ENCODE data around the gene TIAM2. TPM values are rescaled to one million over a fixed set of nuclear protein-coding genes. Genes with fewer than 3 reads are reported as not detected.
"Not testable (repeated sequence)": the region's sequence is repeated elsewhere in the genome, so short reads cannot be mapped to it uniquely, and the experiment has no call there.

TIAM2 gene
- total RNA-seq, 1 experiment from 2014 or later: 8.3 TPM

GRCh38 chr6:155014670-155015300 is 19.7 kb downstream of the TIAM2 start:
- no peak for DNase-seq (ENCODE audit: low spot score)
- in situ Hi-C loops (cut with HindIII; ENCODE audit: low sequenced_read_pairs): no loop called here

DNA sequence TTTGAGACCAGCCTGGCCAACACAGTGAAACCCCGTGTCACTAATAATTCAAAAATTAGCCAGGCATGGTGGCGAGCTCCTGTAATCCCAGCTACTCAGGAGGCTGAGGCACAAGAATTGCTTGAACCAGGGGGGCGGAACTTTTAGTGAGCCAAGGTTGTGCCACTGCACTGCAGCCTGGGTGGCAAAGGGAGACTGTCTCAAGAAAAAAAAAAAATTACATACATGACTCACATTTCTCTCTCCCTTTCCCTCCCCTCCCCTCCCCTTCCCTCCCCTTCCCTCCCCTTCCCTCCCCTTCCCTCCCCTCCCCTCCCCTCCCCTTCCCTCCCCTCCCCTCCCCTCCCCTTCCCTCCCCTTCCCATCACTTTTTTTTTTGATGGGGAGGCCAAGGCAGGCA is 23.3 kb downstream of the TIAM2 start:
- in situ Hi-C loops (cut with HindIII; ENCODE audit: low sequenced_read_pairs); DNase-seq (ENCODE audit: low spot score): not testable (repeated sequence)

GRCh38 chr6:155021680-155022079 is 26.6 kb downstream of the TIAM2 start:
- DNase-seq (ENCODE audit: low spot score): no peak
- in situ Hi-C loops (cut with HindIII; ENCODE audit: low sequenced_read_pairs): no loop called here

DNA sequence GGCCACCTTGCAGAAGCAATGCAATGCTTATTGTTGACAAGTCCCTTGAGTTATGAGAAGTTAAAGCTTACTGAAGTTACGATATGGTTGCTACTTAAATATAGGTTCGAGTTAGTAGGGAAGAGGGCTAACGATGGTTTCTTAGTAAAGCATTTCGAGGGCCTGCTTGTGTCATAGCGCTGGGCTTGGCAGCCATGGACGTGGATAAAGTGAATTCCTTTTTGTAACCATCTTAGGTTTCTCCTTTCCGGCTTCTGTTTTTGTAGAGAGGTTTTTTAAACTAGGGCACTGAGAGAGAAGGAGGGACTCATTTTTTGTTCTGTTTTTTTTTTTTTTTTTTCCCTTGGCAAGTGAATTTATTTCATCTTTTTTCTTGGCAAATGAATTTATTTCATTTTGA is 27.6 kb downstream of the TIAM2 start:
- in situ Hi-C loops (cut with HindIII; ENCODE audit: low sequenced_read_pairs): no loop called here

GRCh38 chr6:155023717-155024116 is 28.6 kb downstream of the TIAM2 start:
- in situ Hi-C loops (cut with HindIII; ENCODE audit: low sequenced_read_pairs): no loop called here
- DNase-seq (ENCODE audit: low spot score): no peak

More for the DNA sequence above, 27.6 kb downstream of the TIAM2 start:
- DNase-seq (ENCODE audit: low spot score): no peak

- in situ Hi-C loops (cut with HindIII; ENCODE audit: low sequenced_read_pairs): no loop called here
These were observed 29.4 kb downstream of the TIAM2 start for GRCh38 chr6:155024391-155025027.

GRCh38 chr6:155026022-155026705 is 31.0 kb downstream of the TIAM2 start:
- in situ Hi-C loops (cut with HindIII; ENCODE audit: low sequenced_read_pairs): no loop called here
- no peak for DNase-seq (ENCODE audit: low spot score)

More at GRCh38 chr6:155024391-155025027, 29.4 kb downstream of the TIAM2 start:
- DNase-seq (ENCODE audit: low spot score): peak; percentile 5

- DNase-seq (ENCODE audit: low spot score): no peak
- in situ Hi-C loops (cut with HindIII; ENCODE audit: low sequenced_read_pairs): no loop called here
These were observed 31.6 kb downstream of the TIAM2 start for GRCh38 chr6:155026706-155027045.

DNA sequence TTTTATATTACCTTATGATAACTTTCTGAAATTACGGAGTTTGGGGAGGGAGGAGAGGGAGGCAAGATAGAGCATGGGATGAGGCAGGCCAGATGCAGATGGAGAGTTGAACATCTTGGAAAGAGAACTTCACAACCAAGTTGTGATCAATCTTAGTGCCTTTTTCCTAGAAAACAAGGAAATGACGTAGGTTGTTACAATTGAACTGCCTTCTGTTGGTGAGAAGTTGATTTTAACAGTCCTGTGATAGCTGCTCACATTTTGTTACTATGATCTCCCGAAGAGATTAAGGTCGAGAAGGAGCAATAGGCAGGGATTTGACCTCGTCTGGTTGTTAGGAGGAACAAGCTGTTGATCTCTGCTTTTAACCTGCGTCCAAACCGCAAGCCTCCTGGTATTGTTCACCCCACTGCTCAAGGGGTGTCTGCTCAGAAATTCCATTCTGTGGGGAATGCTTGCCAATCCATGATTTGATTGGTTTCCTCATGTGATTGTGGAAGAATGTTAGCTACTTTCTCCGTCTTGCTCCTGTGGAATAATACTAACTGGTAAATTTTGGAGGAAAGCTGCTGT is 35.1 kb downstream of the TIAM2 start:
- DNase-seq (ENCODE audit: low spot score): no peak

GRCh38 chr6:155031091-155031490 is 36.0 kb downstream of the TIAM2 start:
- DNase-seq (ENCODE audit: low spot score): no peak
- in situ Hi-C loops (cut with HindIII; ENCODE audit: low sequenced_read_pairs): no loop called here

More for the DNA sequence above, 35.1 kb downstream of the TIAM2 start:
- in situ Hi-C loops (cut with HindIII; ENCODE audit: low sequenced_read_pairs): no loop called here

DNA sequence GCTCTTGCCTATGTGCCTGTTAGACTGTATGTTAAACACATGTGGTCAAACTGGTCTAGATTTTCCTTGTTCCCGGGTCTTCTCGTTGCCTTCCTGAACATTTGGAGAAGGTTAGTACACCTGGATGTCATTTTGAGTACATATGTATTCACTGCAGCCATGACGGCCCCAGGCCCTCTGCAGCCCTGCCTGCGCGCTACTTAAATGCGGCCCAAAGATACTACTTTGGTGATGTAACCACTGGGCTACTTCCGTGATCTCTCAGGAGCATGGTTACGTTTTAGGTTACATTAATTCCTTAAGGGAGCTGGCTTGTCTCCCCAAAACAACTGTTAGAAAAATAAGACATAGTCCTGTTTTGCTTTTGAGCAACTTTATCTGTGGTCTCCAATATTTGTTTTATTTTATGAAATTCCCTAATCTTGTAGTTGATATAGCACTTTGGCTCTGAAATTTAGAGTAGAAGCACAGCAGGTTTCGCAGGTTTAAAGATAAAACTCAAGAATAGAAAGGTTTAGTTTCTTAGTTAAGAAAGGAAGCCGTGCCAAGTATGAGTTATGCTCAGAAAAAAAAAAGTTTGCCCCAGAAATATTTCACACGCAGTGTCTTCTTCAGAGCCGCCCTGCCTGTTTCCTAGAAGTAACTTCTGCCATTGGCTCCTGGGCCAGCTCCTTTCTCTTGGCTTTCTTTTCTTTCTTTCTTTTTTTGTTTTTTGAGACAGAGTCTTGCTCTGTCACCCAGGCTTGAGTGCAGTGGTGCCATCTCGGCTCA is 38.1 kb downstream of the TIAM2 start:
- in situ Hi-C loops (cut with HindIII; ENCODE audit: low sequenced_read_pairs): no loop called here

GRCh38 chr6:155036907-155037306 is 41.8 kb downstream of the TIAM2 start:
- in situ Hi-C loops (cut with HindIII; ENCODE audit: low sequenced_read_pairs): no loop called here
- DNase-seq (ENCODE audit: low spot score): no peak

More for the DNA sequence above, 38.1 kb downstream of the TIAM2 start:
- no peak for DNase-seq (ENCODE audit: low spot score)

- no peak for DNase-seq (ENCODE audit: low spot score)
- in situ Hi-C loops (cut with HindIII; ENCODE audit: low sequenced_read_pairs): no loop called here
These were observed 43.0 kb downstream of the TIAM2 start for GRCh38 chr6:155038104-155038503.

- no peak for DNase-seq (ENCODE audit: low spot score)
- in situ Hi-C loops (cut with HindIII; ENCODE audit: low sequenced_read_pairs): no loop called here
These were observed 43.4 kb downstream of the TIAM2 start for GRCh38 chr6:155038527-155038926.

DNA sequence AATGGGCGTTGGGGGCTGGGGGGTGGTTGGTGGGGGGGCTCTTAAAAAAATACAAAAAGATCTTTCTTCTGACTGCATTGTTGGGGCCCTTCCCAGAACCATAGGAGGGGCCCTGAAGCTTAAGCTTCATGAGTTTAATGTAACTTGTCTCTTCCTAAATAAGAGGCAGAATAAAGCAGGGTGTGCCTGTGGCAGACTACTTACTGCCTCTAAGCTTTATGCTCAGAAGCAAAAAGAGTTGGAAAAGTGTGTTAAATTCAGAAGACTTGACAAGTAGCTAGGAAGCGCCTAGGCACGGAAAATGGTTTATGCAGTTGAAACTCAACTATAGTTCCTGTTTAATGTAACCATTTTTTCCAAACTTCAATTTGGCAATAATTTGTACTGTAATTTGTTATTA is 44.5 kb downstream of the TIAM2 start:
- in situ Hi-C loops (cut with HindIII; ENCODE audit: low sequenced_read_pairs): no loop called here
- no peak for DNase-seq (ENCODE audit: low spot score)

DNA sequence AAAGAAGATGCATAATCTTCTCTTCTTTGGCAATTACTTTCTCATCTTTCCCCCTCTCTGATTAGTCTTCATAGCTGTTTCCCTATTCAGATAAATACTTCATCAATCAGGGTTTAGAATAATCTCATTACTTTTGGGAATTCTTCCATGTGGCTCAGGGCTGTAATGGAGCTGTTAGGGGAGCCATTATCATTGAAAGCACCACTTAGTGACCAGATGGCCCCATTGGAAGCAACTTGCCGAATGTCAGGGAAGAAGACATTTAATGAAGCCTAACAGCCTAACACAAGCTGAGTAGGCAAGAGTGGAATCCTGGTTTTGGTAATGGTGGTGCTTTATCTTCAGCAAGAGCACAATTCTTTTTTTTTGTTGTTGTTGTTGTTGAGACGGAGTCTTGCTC is 45.0 kb downstream of the TIAM2 start:
- no peak for DNase-seq (ENCODE audit: low spot score)
- in situ Hi-C loops (cut with HindIII; ENCODE audit: low sequenced_read_pairs): no loop called here

GRCh38 chr6:155040901-155041650 is 46.0 kb downstream of the TIAM2 start:
- DNase-seq (ENCODE audit: low spot score): peak; percentile 11
- in situ Hi-C loops (cut with HindIII; ENCODE audit: low sequenced_read_pairs): no loop called here

DNA sequence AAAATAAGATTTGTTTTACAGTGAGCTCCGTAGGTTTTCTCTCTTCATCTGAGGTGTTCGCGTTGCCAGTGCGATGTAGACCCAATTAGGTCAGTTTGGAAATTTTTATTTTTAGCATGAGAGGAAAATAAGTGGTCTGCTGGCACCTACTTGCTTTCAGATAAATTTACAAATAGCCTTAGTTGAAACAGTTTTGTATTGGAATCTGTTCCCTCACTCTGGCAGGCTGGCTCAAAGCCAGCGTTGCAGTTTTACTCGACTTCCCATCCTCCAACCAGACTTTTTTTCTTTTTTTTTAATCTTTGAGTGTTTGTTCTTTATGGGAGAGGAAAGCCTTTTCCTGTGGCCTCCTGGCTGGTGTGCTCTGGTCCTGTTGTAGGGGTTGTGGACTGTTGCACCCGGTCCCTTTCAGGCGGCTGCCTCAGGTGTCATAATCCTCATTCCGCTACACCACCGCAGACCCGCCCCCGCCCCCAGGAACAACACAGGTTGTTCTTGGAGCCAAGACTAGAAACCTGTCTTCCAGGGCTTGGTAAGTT is 46.7 kb downstream of the TIAM2 start:
- DNase-seq (ENCODE audit: low spot score): no peak
- in situ Hi-C loops (cut with HindIII; ENCODE audit: low sequenced_read_pairs): no loop called here

GRCh38 chr6:155042983-155043382 is 47.9 kb downstream of the TIAM2 start:
- in situ Hi-C loops (cut with HindIII; ENCODE audit: low sequenced_read_pairs): no loop called here
- no peak for DNase-seq (ENCODE audit: low spot score)
